Liver (tissue), 9 donors: ENCODE results near the gene FBLIM1. TPM values are rescaled to one million over a fixed set of nuclear protein-coding genes. Genes with fewer than 3 reads are reported as not detected.

Source experiments
- DNase-seq: peaks from one replicate; pipeline ENCODE4 v3.0.0-alpha.2; 2017; ENCODE audit warnings: low spot score
- H3K27ac ChIP-seq, 2 donors: one replicate each; pipeline ENCODE4 v1.7.0; 2013; ENCODE audit warnings: inconsistent platforms in 2 of 2, low read length in 2 of 2, control low read depth in 1 of 2, low read depth in 1 of 2, mild to moderate bottlenecking in 1 of 2
- H3K27me3 ChIP-seq, 4 donors: one replicate each; pipeline versions ENCODE4 v1.6.1 to v1.7.0; 2013; ENCODE audit warnings: low read length in 3 of 4, inconsistent platforms in 1 of 4, mild to moderate bottlenecking in 1 of 4, moderate library complexity in 1 of 4; ENCODE audit not compliant: control insufficient read depth in 4 of 4, insufficient read depth in 4 of 4
- H3K36me3 ChIP-seq, 4 donors: one replicate each; pipeline versions ENCODE4 v1.6.1 to v1.7.0; 2013; ENCODE audit warnings: low read length in 3 of 4, mild to moderate bottlenecking in 3 of 4, low read depth in 1 of 4, moderate library complexity in 1 of 4; ENCODE audit not compliant: control insufficient read depth in 4 of 4, insufficient read depth in 3 of 4
- H3K4me1 ChIP-seq, 4 donors: one replicate each; pipeline versions ENCODE4 v1.6.1 to v1.7.0; 2013; ENCODE audit warnings: low read length in 3 of 4, mild to moderate bottlenecking in 3 of 4, moderate library complexity in 1 of 4; ENCODE audit not compliant: control insufficient read depth in 4 of 4, insufficient read depth in 4 of 4
- H3K4me3 ChIP-seq, 3 donors: one replicate each; pipeline versions ENCODE4 v1.6.1 to v1.7.0; 2013; ENCODE audit warnings: low read length in 3 of 3, control low read depth in 1 of 3, low read depth in 1 of 3, mild to moderate bottlenecking in 1 of 3
- H3K9ac ChIP-seq, 2 donors: one replicate each; pipeline ENCODE4 v1.7.0; 2013; ENCODE audit warnings: low read length in 2 of 2, mild to moderate bottlenecking in 2 of 2, moderate library complexity in 2 of 2, control low read depth in 1 of 2, low read depth in 1 of 2
- H3K9me3 ChIP-seq, 4 donors: one replicate each; pipeline versions ENCODE4 v1.6.1 to v1.7.0; 2013; ENCODE audit warnings: low read length in 3 of 4; ENCODE audit not compliant: control insufficient read depth in 4 of 4
- ATF3 ChIP-seq: IDR thresholded peaks from 2 replicates; pipeline ENCODE4 v1.6.1; 2016; ENCODE audit warnings: antibody characterized with exemption
- CTCF ChIP-seq: fragments of 150-350 bp; IDR thresholded peaks from 2 replicates; pipeline ENCODE4 v1.5.1; 2017; ENCODE audit warnings: improper control_type of control experiment, low read depth, low read length; ENCODE audit not compliant: missing input control
- EGR1 ChIP-seq, 2 donors: IDR thresholded peaks; 2 replicates each; pipeline ENCODE4 v1.6.1; 2016 to 2018; ENCODE audit warnings: antibody characterized with exemption in 2 of 2, low read depth in 2 of 2
- FOXA1 ChIP-seq: IDR thresholded peaks from 2 replicates; pipeline ENCODE4 v1.6.1; 2016; ENCODE audit warnings: antibody characterized with exemption
- FOXA2 ChIP-seq: IDR thresholded peaks from 2 replicates; pipeline ENCODE4 v1.6.1; 2016; ENCODE audit warnings: antibody characterized with exemption
- GABPA ChIP-seq, 2 donors: IDR thresholded peaks in 1 of 2; conservative IDR thresholded peaks in 1 of 2; 2 replicates each; pipeline ENCODE4 v1.6.1; 2016; ENCODE audit warnings: antibody characterized with exemption in 2 of 2, mild to moderate bottlenecking in 1 of 2, moderate library complexity in 1 of 2
- HNF4G ChIP-seq: IDR thresholded peaks from 2 replicates; pipeline ENCODE4 v1.6.1; 2016; ENCODE audit warnings: antibody characterized with exemption
- JUND ChIP-seq, 2 donors: IDR thresholded peaks; 2 replicates each; pipeline ENCODE4 v1.6.1; 2016; ENCODE audit warnings: antibody characterized with exemption in 2 of 2
- NR2F2 ChIP-seq: IDR thresholded peaks from 2 replicates; pipeline ENCODE4 v1.6.1; 2016; ENCODE audit warnings: antibody characterized with exemption
- RAD21 ChIP-seq, 2 donors: IDR thresholded peaks; 2 replicates each; pipeline ENCODE4 v1.6.1; 2016; ENCODE audit warnings: antibody characterized with exemption in 2 of 2, mild to moderate bottlenecking in 2 of 2
- RXRA ChIP-seq, 2 donors: IDR thresholded peaks; 2 replicates each; pipeline ENCODE4 v1.6.1; 2017 to 2018; ENCODE audit warnings: antibody characterized with exemption in 2 of 2, mild to moderate bottlenecking in 1 of 2
- TAF1 ChIP-seq: conservative IDR thresholded peaks from 2 replicates; pipeline ENCODE4 v1.6.1; 2016; ENCODE audit warnings: antibody characterized with exemption, mild to moderate bottlenecking
- YY1 ChIP-seq: IDR thresholded peaks from 2 replicates; pipeline ENCODE4 v1.6.1; 2016; ENCODE audit warnings: antibody characterized with exemption, mild to moderate bottlenecking
- ZBTB33 ChIP-seq: IDR thresholded peaks from 2 replicates; pipeline ENCODE4 v1.6.1; 2016; ENCODE audit warnings: antibody characterized with exemption
- WGBS: extraction: QIAGEN DNeasy Blood & Tissue Kit; methylation state at CpG from one replicate; pipeline ENCODE4 v1.1.7; 2013; 5-methylcytosine and 5-hydroxymethylcytosine counted together
- polyA plus RNA-seq, 2 donors: library from polyadenylated mRNA; stranded (reverse) in 1 of 2; unstranded in 1 of 2; fragments of 200-250 nt in 1 of 2; fragments of >200 nt in 1 of 2; fragmentation: Nextera tagmentation in 1 of 2; extraction: Ambion mirVana in 1 of 2; gene quantifications; one replicate each; pipeline versions ENCODE4 v1.2.1 to v1.2.3, GENCODE V29; 2013 to 2015
- total RNA-seq, 2 donors: library from RNA; depleted of rRNA; stranded (reverse); fragments of >200 nt; gene quantifications; one replicate each; pipeline ENCODE4 v1.2.3, GENCODE V29; 2014
- TF ChIP-seq, protein P1 (sequence below): IDR thresholded peaks from 2 replicates; pipeline ENCODE4 v1.6.1; 2016; ENCODE audit warnings: antibody characterized with exemption
- TF ChIP-seq, protein P2 (sequence below): IDR thresholded peaks from 2 replicates; pipeline ENCODE4 v1.6.1; 2016; ENCODE audit warnings: antibody characterized with exemption, mild to moderate bottlenecking
- donor health status: healthy.
- donor health status: healthy.
- donor health status: healthy.
- donor health status: healthy.
- donor health status: healthy.

FBLIM1 gene
- total and polyA plus RNA-seq, 4 donors, result 3.6 to 6.4 (median 3.7) TPM

- Histone ChIP-seq H3K9me3 (no peaks in the 10 kb centered on the region), H3K36me3 (no peaks in the 10 kb centered on the region), H3K9ac (no peak overlapping the region), H3K4me3 (no peak overlapping the region), H3K4me1 (peaks cover 0 to 6% (median 5%) of the 10 kb centered on the region in 4 donors), H3K27me3 (no peaks in the 10 kb centered on the region), H3K27ac (no peak overlapping the region)
- 77% methylated on average over 9 of the region's 9 CpGs for WGBS
- no peak for TF ChIP-seq ATF3
- no peak for TF ChIP-seq YY1
- TF ChIP-seq FOXA1, result no peak
- no peak for TF ChIP-seq FOXA2
- no peak for TF ChIP-seq GABPA (IDR thresholded peaks at IDR 0.05 in 1 of 2, conservative IDR thresholded peaks at IDR 0.05 in 1 of 2)
- TF ChIP-seq RXRA (IDR thresholded peaks at IDR 0.05), result no peak
- no peak for TF ChIP-seq EGR1 (IDR thresholded peaks at IDR 0.05; ENCODE audit: low read depth in 2 of 2)
- TF ChIP-seq, protein P1, sequence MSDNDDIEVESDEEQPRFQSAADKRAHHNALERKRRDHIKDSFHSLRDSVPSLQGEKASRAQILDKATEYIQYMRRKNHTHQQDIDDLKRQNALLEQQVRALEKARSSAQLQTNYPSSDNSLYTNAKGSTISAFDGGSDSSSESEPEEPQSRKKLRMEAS, result no peak
- no peak for TF ChIP-seq NR2F2
- no peak for TF ChIP-seq JUND (IDR thresholded peaks at IDR 0.05)
- TF ChIP-seq RAD21 (IDR thresholded peaks at IDR 0.05), result no peak
- DNase-seq, result no peak
Measured at GRCh38 chr1:15757016-15757543, 1.5 kb upstream of the FBLIM1 start.

GRCh38 chr1:15757575-15758342, 836 bp upstream of the FBLIM1 start:
- H3K36me3 ChIP-seq, result no peaks in the 10 kb centered on the region
- no peaks in the 10 kb centered on the region for H3K27me3 ChIP-seq
- TF ChIP-seq YY1, result no peak
- TF ChIP-seq RAD21 (IDR thresholded peaks at IDR 0.05), result no peak
- TF ChIP-seq TAF1, result no peak
- TF ChIP-seq HNF4G, result no peak
- no peak for TF ChIP-seq EGR1 (IDR thresholded peaks at IDR 0.05; ENCODE audit: low read depth in 2 of 2)
- no peak for TF ChIP-seq NR2F2
- no peak for TF ChIP-seq FOXA2
- no peak for TF ChIP-seq RXRA (IDR thresholded peaks at IDR 0.05)
- TF ChIP-seq GABPA (IDR thresholded peaks at IDR 0.05 in 1 of 2, conservative IDR thresholded peaks at IDR 0.05 in 1 of 2), result no peak

DNA sequence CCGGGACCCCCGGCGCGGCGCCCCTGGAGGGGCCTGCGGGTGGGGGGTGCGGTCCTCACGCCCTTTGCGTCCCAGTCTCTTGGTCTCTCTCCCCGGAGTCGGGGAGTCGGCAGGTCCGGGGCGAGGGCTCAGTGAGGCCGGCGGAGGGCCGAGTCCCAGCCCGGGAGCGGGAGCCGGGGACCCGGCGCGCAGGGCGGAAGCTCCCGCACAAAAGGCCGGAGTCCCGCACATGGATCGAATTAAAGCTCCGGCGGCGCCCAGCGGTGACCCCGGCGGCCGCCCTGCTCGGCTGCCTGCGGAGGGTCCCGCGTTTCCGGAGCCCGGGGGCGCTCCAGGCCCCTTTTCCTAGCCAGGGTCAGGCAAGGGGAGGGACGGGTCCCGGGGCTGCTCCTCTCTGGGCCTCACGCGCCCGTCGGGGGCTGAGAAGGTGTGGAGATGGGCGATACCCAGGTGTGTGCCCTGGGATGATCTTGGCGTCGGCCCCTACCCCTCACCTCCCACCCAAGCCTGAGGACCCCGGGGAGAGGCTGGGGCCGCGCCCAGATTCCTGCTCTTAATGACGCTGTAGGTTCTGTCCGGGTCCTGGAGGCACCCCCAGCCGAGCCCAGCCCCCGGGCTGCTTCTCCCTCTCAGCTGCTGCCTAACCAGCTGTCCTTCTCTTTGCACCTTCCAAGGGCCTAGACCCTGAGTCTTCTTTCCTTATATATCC, 512 bp downstream of the FBLIM1 start:
- 17% methylated on average over 58 of the region's 58 CpGs for WGBS
- Histone ChIP-seq H3K36me3 (no peaks in the 10 kb centered on the region), H3K4me1 (peaks cover 0 to 6% (median 5%) of the 10 kb centered on the region in 4 donors), H3K4me3 (peak overlapping the region in 2 of 3 donors; percentile 17 to 65), H3K9me3 (no peaks in the 10 kb centered on the region), H3K27ac (peak overlapping the region in 1 of 2 donors; percentile 12), H3K27me3 (no peaks in the 10 kb centered on the region), H3K9ac (no peak overlapping the region)
- DNase-seq, result no peak
- TF ChIP-seq JUND (IDR thresholded peaks at IDR 0.05), result no peak
- no peak for TF ChIP-seq YY1
- no peak for TF ChIP-seq ATF3
- no peak for TF ChIP-seq ZBTB33
- TF ChIP-seq CTCF, result no peak
- TF ChIP-seq EGR1 (IDR thresholded peaks at IDR 0.05; ENCODE audit: low read depth in 2 of 2), result no peak
- no peak for TF ChIP-seq GABPA (IDR thresholded peaks at IDR 0.05 in 1 of 2, conservative IDR thresholded peaks at IDR 0.05 in 1 of 2)
- no peak for TF ChIP-seq TAF1
- TF ChIP-seq, protein P2, sequence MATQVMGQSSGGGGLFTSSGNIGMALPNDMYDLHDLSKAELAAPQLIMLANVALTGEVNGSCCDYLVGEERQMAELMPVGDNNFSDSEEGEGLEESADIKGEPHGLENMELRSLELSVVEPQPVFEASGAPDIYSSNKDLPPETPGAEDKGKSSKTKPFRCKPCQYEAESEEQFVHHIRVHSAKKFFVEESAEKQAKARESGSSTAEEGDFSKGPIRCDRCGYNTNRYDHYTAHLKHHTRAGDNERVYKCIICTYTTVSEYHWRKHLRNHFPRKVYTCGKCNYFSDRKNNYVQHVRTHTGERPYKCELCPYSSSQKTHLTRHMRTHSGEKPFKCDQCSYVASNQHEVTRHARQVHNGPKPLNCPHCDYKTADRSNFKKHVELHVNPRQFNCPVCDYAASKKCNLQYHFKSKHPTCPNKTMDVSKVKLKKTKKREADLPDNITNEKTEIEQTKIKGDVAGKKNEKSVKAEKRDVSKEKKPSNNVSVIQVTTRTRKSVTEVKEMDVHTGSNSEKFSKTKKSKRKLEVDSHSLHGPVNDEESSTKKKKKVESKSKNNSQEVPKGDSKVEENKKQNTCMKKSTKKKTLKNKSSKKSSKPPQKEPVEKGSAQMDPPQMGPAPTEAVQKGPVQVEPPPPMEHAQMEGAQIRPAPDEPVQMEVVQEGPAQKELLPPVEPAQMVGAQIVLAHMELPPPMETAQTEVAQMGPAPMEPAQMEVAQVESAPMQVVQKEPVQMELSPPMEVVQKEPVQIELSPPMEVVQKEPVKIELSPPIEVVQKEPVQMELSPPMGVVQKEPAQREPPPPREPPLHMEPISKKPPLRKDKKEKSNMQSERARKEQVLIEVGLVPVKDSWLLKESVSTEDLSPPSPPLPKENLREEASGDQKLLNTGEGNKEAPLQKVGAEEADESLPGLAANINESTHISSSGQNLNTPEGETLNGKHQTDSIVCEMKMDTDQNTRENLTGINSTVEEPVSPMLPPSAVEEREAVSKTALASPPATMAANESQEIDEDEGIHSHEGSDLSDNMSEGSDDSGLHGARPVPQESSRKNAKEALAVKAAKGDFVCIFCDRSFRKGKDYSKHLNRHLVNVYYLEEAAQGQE, result no peak
- no peak for TF ChIP-seq RAD21 (IDR thresholded peaks at IDR 0.05)

More at GRCh38 chr1:15757575-15758342, 836 bp upstream of the FBLIM1 start:
- H3K27ac ChIP-seq, result no peak overlapping the region
- DNase-seq, result no peak
- no peak overlapping the region for H3K9ac ChIP-seq
- H3K4me1 ChIP-seq, result peaks cover 0 to 6% (median 5%) of the 10 kb centered on the region in 4 donors
- no peak overlapping the region for H3K4me3 ChIP-seq
- H3K9me3 ChIP-seq, result no peaks in the 10 kb centered on the region
- WGBS, result 47% methylated on average over 24 of the region's 24 CpGs
